ENCODE measurements around the gene EFNA5. TPM values are rescaled to one million over a fixed set of nuclear protein-coding genes. Genes with fewer than 3 reads are reported as not detected.

Gene EFNA5
- total and polyA plus RNA-seq, 4 donors = 0.14 to 0.93 (median 0.54) TPM

GRCh38 chr5:107699425-107699824 lies 28.7 kb upstream of the EFNA5 start:
- WGBS = 79% methylated on average over 1 of the region's 1 CpG
- Histone ChIP-seq H3K9ac (ENCODE audit: low read depth in 1 of 2, low read length in 2 of 2) (no peak overlapping the region), H3K27ac (ENCODE audit: low read depth in 1 of 2, low read length in 2 of 2) (no peak overlapping the region)

DNA sequence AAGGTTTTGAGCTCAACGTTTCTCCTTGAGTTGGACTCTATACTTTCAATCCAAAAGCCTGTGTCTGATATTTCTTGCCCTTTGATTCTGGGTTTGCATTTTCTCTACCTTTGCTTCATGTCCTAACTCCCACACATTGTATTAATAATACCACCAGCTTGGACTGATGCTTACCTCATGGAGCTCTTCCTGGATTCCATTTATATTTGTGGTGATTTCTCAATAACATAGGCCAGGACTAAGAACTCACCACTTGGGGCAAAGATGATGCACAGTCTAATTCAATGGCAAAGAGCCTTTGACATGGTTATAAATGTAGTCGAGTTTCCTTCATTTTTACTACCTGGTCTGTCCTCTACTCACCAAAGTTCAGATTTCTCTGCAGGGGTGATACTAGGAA lies 27.5 kb upstream of the EFNA5 start:
- H3K27me3 ChIP-seq (ENCODE audit: control insufficient read depth in 4 of 4, insufficient read depth in 4 of 4, low read length in 3 of 4) = no peaks in the 10 kb centered on the region
- TF ChIP-seq FOXA1 (IDR thresholded peaks at IDR 0.05) (no peak), MAX (IDR thresholded peaks at IDR 0.05) (no peak), EGR1 (IDR thresholded peaks at IDR 0.05; ENCODE audit: low read depth in 2 of 2) (no peak), YY1 (IDR thresholded peaks at IDR 0.05) (no peak), TAF1 (conservative IDR thresholded peaks at IDR 0.05) (no peak), JUND (IDR thresholded peaks at IDR 0.05) (no peak), GABPA (IDR thresholded peaks at IDR 0.05 in 1 of 2, conservative IDR thresholded peaks at IDR 0.05 in 1 of 2) (no peak), FOXA2 (IDR thresholded peaks at IDR 0.05) (no peak), SP1 (IDR thresholded peaks at IDR 0.05) (no peak), ATF3 (IDR thresholded peaks at IDR 0.05) (no peak), RAD21 (IDR thresholded peaks at IDR 0.05) (no peak), HNF4G (IDR thresholded peaks at IDR 0.05) (no peak)
- TF ChIP-seq, protein P1, sequence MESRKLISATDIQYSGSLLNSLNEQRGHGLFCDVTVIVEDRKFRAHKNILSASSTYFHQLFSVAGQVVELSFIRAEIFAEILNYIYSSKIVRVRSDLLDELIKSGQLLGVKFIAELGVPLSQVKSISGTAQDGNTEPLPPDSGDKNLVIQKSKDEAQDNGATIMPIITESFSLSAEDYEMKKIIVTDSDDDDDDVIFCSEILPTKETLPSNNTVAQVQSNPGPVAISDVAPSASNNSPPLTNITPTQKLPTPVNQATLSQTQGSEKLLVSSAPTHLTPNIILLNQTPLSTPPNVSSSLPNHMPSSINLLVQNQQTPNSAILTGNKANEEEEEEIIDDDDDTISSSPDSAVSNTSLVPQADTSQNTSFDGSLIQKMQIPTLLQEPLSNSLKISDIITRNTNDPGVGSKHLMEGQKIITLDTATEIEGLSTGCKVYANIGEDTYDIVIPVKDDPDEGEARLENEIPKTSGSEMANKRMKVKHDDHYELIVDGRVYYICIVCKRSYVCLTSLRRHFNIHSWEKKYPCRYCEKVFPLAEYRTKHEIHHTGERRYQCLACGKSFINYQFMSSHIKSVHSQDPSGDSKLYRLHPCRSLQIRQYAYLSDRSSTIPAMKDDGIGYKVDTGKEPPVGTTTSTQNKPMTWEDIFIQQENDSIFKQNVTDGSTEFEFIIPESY (IDR thresholded peaks at IDR 0.05) = no peak
- H3K9ac ChIP-seq (ENCODE audit: low read depth in 1 of 2, low read length in 2 of 2) = no peak overlapping the region
- 84% methylated on average over 2 of the region's 2 CpGs for WGBS
- no peak overlapping the region for H3K27ac ChIP-seq (ENCODE audit: low read depth in 1 of 2, low read length in 2 of 2)
- no peak for DNase-seq (ENCODE audit: low spot score)
- H3K36me3 ChIP-seq (ENCODE audit: control insufficient read depth in 4 of 4, insufficient read depth in 3 of 4, low read depth in 1 of 4, low read length in 3 of 4) = no peaks in the 10 kb centered on the region
- no peaks in the 10 kb centered on the region for H3K4me1 ChIP-seq (ENCODE audit: control insufficient read depth in 4 of 4, insufficient read depth in 4 of 4, low read length in 3 of 4)
- no peaks in the 10 kb centered on the region for H3K9me3 ChIP-seq (ENCODE audit: control insufficient read depth in 4 of 4, low read length in 3 of 4)
- no peak overlapping the region for H3K4me3 ChIP-seq (ENCODE audit: low read depth in 1 of 3, low read length in 3 of 3)

More at GRCh38 chr5:107699425-107699824, 28.7 kb upstream of the EFNA5 start:
- no peaks in the 10 kb centered on the region for H3K9me3 ChIP-seq (ENCODE audit: control insufficient read depth in 4 of 4, low read length in 3 of 4)
- H3K4me1 ChIP-seq (ENCODE audit: control insufficient read depth in 4 of 4, insufficient read depth in 4 of 4, low read length in 3 of 4) = no peaks in the 10 kb centered on the region
- no peak for DNase-seq (ENCODE audit: low spot score)
- TF ChIP-seq JUND (IDR thresholded peaks at IDR 0.05) = no peak
- TF ChIP-seq YY1 (IDR thresholded peaks at IDR 0.05) = no peak
- TF ChIP-seq RAD21 (IDR thresholded peaks at IDR 0.05) = no peak
- H3K27me3 ChIP-seq (ENCODE audit: control insufficient read depth in 4 of 4, insufficient read depth in 4 of 4, low read length in 3 of 4) = no peaks in the 10 kb centered on the region
- no peak overlapping the region for H3K4me3 ChIP-seq (ENCODE audit: low read depth in 1 of 3, low read length in 3 of 3)
- H3K36me3 ChIP-seq (ENCODE audit: control insufficient read depth in 4 of 4, insufficient read depth in 3 of 4, low read depth in 1 of 4, low read length in 3 of 4) = no peaks in the 10 kb centered on the region

DNA sequence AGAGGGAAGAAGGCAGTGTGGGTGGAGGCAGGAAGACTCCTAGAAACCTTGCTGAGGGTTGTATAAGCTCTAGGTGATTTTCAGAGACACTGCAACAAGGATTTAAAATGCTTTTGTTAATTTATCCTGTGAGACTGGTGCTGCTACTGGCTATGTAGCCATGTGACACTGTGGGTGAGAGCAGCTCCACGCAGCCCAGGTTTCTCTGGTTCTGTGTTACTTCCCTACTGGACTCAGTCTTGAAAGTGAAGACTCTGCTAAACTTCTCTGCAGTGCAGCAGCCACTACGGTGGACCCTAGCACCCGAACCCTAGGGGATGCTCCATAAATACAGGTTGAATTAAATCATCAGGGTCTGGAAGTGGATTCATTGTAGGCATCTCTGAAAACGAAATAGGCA lies 25.8 kb upstream of the EFNA5 start:
- Histone ChIP-seq H3K27ac (ENCODE audit: low read depth in 1 of 2, low read length in 2 of 2) (no peak overlapping the region), H3K36me3 (ENCODE audit: control insufficient read depth in 4 of 4, insufficient read depth in 3 of 4, low read depth in 1 of 4, low read length in 3 of 4) (no peaks in the 10 kb centered on the region), H3K9ac (ENCODE audit: low read depth in 1 of 2, low read length in 2 of 2) (no peak overlapping the region), H3K27me3 (ENCODE audit: control insufficient read depth in 4 of 4, insufficient read depth in 4 of 4, low read length in 3 of 4) (no peaks in the 10 kb centered on the region), H3K9me3 (ENCODE audit: control insufficient read depth in 4 of 4, low read length in 3 of 4) (no peaks in the 10 kb centered on the region), H3K4me3 (ENCODE audit: low read depth in 1 of 3, low read length in 3 of 3) (no peak overlapping the region), H3K4me1 (ENCODE audit: control insufficient read depth in 4 of 4, insufficient read depth in 4 of 4, low read length in 3 of 4) (no peaks in the 10 kb centered on the region)
- TF ChIP-seq HNF4G (IDR thresholded peaks at IDR 0.05) = no peak
- TF ChIP-seq GABPA (IDR thresholded peaks at IDR 0.05 in 1 of 2, conservative IDR thresholded peaks at IDR 0.05 in 1 of 2) = no peak
- no peak for TF ChIP-seq EGR1 (IDR thresholded peaks at IDR 0.05; ENCODE audit: low read depth in 2 of 2)
- TF ChIP-seq RAD21 (IDR thresholded peaks at IDR 0.05) = no peak
- TF ChIP-seq, protein P2, sequence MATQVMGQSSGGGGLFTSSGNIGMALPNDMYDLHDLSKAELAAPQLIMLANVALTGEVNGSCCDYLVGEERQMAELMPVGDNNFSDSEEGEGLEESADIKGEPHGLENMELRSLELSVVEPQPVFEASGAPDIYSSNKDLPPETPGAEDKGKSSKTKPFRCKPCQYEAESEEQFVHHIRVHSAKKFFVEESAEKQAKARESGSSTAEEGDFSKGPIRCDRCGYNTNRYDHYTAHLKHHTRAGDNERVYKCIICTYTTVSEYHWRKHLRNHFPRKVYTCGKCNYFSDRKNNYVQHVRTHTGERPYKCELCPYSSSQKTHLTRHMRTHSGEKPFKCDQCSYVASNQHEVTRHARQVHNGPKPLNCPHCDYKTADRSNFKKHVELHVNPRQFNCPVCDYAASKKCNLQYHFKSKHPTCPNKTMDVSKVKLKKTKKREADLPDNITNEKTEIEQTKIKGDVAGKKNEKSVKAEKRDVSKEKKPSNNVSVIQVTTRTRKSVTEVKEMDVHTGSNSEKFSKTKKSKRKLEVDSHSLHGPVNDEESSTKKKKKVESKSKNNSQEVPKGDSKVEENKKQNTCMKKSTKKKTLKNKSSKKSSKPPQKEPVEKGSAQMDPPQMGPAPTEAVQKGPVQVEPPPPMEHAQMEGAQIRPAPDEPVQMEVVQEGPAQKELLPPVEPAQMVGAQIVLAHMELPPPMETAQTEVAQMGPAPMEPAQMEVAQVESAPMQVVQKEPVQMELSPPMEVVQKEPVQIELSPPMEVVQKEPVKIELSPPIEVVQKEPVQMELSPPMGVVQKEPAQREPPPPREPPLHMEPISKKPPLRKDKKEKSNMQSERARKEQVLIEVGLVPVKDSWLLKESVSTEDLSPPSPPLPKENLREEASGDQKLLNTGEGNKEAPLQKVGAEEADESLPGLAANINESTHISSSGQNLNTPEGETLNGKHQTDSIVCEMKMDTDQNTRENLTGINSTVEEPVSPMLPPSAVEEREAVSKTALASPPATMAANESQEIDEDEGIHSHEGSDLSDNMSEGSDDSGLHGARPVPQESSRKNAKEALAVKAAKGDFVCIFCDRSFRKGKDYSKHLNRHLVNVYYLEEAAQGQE (IDR thresholded peaks at IDR 0.05) = no peak
- TF ChIP-seq, protein P1 (IDR thresholded peaks at IDR 0.05) = no peak
- TF ChIP-seq ATF3 (IDR thresholded peaks at IDR 0.05) = no peak
- no peak for TF ChIP-seq TAF1 (conservative IDR thresholded peaks at IDR 0.05)
- TF ChIP-seq HNF4A (conservative IDR thresholded peaks at IDR 0.05) = no peak
- 75% methylated on average over 4 of the region's 4 CpGs for WGBS
- no peak for DNase-seq (ENCODE audit: low spot score)

Data from liver (tissue), 9 donors.